Measurements from ENCODE around the gene TSPAN18. TPM values are rescaled to one million over a fixed set of nuclear protein-coding genes. Genes with fewer than 3 reads are reported as not detected.

TSPAN18 gene
- total and polyA plus RNA-seq, 2 donors, result 2.2 to 2.6 TPM

GRCh38 chr11:44872556-44872955 is 145.8 kb downstream of the TSPAN18 start:
- H3K27ac ChIP-seq (ENCODE audit: low read depth in 1 of 2, low read length in 1 of 2), result no peak overlapping the region
- H3K4me3 ChIP-seq (ENCODE audit: low read length in 2 of 2), result no peak overlapping the region
- no peaks in the 10 kb centered on the region for H3K9me3 ChIP-seq (ENCODE audit: control insufficient read depth in 2 of 2, insufficient read depth in 1 of 2, low read length in 1 of 2)
- H3K27me3 ChIP-seq (ENCODE audit: control insufficient read depth in 2 of 2, insufficient read depth in 1 of 2, low read length in 1 of 2), result peaks cover 0 to 3% of the 10 kb centered on the region in 2 donors
- DNase-seq (ENCODE audit: low read depth in 6 of 9, low spot score in 9 of 9), result no peak
- H3K36me3 ChIP-seq (ENCODE audit: control insufficient read depth in 2 of 2, insufficient read depth in 2 of 2, low read length in 1 of 2), result no peaks in the 10 kb centered on the region
- 100% methylated on average over 1 of the region's 1 CpG for WGBS
- H3K4me1 ChIP-seq (ENCODE audit: control insufficient read depth in 2 of 2, insufficient read depth in 2 of 2, low read length in 2 of 2), result no peaks in the 10 kb centered on the region

DNA sequence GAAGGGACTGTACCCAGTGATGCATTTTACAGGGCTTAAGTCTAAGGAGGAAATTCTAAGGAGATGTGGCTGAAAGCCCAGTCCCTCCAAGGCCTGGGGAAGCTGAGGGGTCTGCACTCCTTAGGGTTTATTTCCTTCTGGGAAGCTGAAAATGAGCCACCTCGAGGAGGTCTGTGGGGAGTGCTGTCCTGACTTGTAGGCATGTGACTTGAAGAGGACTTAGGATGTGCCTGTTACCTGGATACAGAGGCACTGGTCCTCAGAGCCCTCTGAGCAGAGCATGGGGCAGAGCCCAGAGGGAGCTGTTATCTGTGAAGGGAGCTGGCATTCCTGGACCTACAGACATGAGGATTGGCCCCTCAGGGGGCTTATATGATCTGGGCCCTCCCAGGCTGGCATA is 146.8 kb downstream of the TSPAN18 start:
- Histone ChIP-seq H3K27me3 (ENCODE audit: control insufficient read depth in 2 of 2, insufficient read depth in 1 of 2, low read length in 1 of 2) (peaks cover 0 to 7% of the 10 kb centered on the region in 2 donors), H3K4me1 (ENCODE audit: control insufficient read depth in 2 of 2, insufficient read depth in 2 of 2, low read length in 2 of 2) (no peaks in the 10 kb centered on the region), H3K36me3 (ENCODE audit: control insufficient read depth in 2 of 2, insufficient read depth in 2 of 2, low read length in 1 of 2) (no peaks in the 10 kb centered on the region), H3K27ac (ENCODE audit: low read depth in 1 of 2, low read length in 1 of 2) (no peak overlapping the region), H3K4me3 (ENCODE audit: low read length in 2 of 2) (no peak overlapping the region), H3K9me3 (ENCODE audit: control insufficient read depth in 2 of 2, insufficient read depth in 1 of 2, low read length in 1 of 2) (no peaks in the 10 kb centered on the region)
- WGBS, result 56% methylated on average over 1 of the region's 1 CpG
- no peak for DNase-seq (ENCODE audit: low read depth in 6 of 9, low spot score in 9 of 9)

DNA sequence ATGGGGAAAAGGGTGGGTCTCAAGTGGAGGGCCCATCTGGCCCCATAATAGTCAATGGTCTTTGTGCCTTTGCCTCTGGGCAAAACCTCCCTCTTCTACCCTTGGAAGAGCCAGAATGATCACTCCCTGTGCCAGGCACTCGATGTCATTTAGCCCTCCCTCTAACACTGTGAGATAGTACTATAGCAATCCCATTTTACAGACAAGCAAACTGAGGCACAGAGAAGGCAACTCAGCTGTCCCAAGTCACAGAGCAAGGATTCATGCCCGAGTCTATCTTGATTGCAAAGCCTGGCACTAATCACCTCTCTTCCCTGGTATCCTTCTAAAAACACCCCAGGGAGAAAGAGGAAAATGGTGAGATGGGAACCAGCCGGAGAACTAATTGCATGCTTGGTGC is 147.5 kb downstream of the TSPAN18 start:
- no peak for DNase-seq (ENCODE audit: low read depth in 6 of 9, low spot score in 9 of 9)
- WGBS, result 89% methylated on average over 3 of the region's 3 CpGs
- H3K9me3 ChIP-seq (ENCODE audit: control insufficient read depth in 2 of 2, insufficient read depth in 1 of 2, low read length in 1 of 2), result no peaks in the 10 kb centered on the region
- H3K36me3 ChIP-seq (ENCODE audit: control insufficient read depth in 2 of 2, insufficient read depth in 2 of 2, low read length in 1 of 2), result no peaks in the 10 kb centered on the region
- no peak overlapping the region for H3K4me3 ChIP-seq (ENCODE audit: low read length in 2 of 2)
- no peaks in the 10 kb centered on the region for H3K4me1 ChIP-seq (ENCODE audit: control insufficient read depth in 2 of 2, insufficient read depth in 2 of 2, low read length in 2 of 2)
- no peak overlapping the region for H3K27ac ChIP-seq (ENCODE audit: low read depth in 1 of 2, low read length in 1 of 2)
- H3K27me3 ChIP-seq (ENCODE audit: control insufficient read depth in 2 of 2, insufficient read depth in 1 of 2, low read length in 1 of 2), result peaks cover 0 to 9% of the 10 kb centered on the region in 2 donors

- peaks cover 0 to 9% of the 10 kb centered on the region in 2 donors for H3K27me3 ChIP-seq (ENCODE audit: control insufficient read depth in 2 of 2, insufficient read depth in 1 of 2, low read length in 1 of 2)
These were observed 148.3 kb downstream of the TSPAN18 start for GRCh38 chr11:44875037-44875436.

GRCh38 chr11:44876194-44876723 is 149.5 kb downstream of the TSPAN18 start:
- DNase-seq (ENCODE audit: low read depth in 6 of 9, low spot score in 9 of 9), result no peak
- H3K27me3 ChIP-seq (ENCODE audit: control insufficient read depth in 2 of 2, insufficient read depth in 1 of 2, low read length in 1 of 2), result peaks cover 0 to 9% of the 10 kb centered on the region in 2 donors
- 98% methylated on average over 5 of the region's 5 CpGs for WGBS
- no peak overlapping the region for H3K4me3 ChIP-seq (ENCODE audit: low read length in 2 of 2)
- no peaks in the 10 kb centered on the region for H3K4me1 ChIP-seq (ENCODE audit: control insufficient read depth in 2 of 2, insufficient read depth in 2 of 2, low read length in 2 of 2)
- H3K36me3 ChIP-seq (ENCODE audit: control insufficient read depth in 2 of 2, insufficient read depth in 2 of 2, low read length in 1 of 2), result no peaks in the 10 kb centered on the region
- no peak overlapping the region for H3K27ac ChIP-seq (ENCODE audit: low read depth in 1 of 2, low read length in 1 of 2)
- H3K9me3 ChIP-seq (ENCODE audit: control insufficient read depth in 2 of 2, insufficient read depth in 1 of 2, low read length in 1 of 2), result no peaks in the 10 kb centered on the region

More at GRCh38 chr11:44875037-44875436, 148.3 kb downstream of the TSPAN18 start:
- no peaks in the 10 kb centered on the region for H3K4me1 ChIP-seq (ENCODE audit: control insufficient read depth in 2 of 2, insufficient read depth in 2 of 2, low read length in 2 of 2)
- H3K36me3 ChIP-seq (ENCODE audit: control insufficient read depth in 2 of 2, insufficient read depth in 2 of 2, low read length in 1 of 2), result no peaks in the 10 kb centered on the region
- 93% methylated on average over 4 of the region's 4 CpGs for WGBS
- no peak for DNase-seq (ENCODE audit: low read depth in 6 of 9, low spot score in 9 of 9)
- no peak overlapping the region for H3K4me3 ChIP-seq (ENCODE audit: low read length in 2 of 2)
- H3K27ac ChIP-seq (ENCODE audit: low read depth in 1 of 2, low read length in 1 of 2), result no peak overlapping the region
- H3K9me3 ChIP-seq (ENCODE audit: control insufficient read depth in 2 of 2, insufficient read depth in 1 of 2, low read length in 1 of 2), result no peaks in the 10 kb centered on the region

DNA sequence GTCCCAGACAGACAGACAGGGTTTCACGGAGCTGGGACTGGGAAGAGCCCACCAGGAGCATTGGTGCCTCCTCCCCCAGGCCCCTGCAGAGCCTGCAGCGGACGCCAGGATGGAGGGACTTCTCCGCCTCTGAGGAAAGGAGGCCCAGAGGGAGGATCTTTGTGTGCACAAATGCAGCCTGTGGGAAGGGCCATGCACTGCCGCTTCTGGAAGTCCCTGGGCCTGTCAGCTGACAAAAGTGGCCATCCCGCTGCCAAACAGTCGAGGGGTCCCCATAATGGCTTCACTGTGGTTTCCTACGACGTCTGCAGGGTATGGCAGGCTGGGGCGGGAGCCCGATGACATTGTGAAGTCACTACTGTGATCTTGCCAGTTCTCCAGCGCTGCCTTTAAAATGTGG is 150.1 kb downstream of the TSPAN18 start:
- Histone ChIP-seq H3K36me3 (ENCODE audit: control insufficient read depth in 2 of 2, insufficient read depth in 2 of 2, low read length in 1 of 2) (no peaks in the 10 kb centered on the region), H3K27ac (ENCODE audit: low read depth in 1 of 2, low read length in 1 of 2) (no peak overlapping the region), H3K27me3 (ENCODE audit: control insufficient read depth in 2 of 2, insufficient read depth in 1 of 2, low read length in 1 of 2) (peaks cover 0 to 9% of the 10 kb centered on the region in 2 donors), H3K4me3 (ENCODE audit: low read length in 2 of 2) (no peak overlapping the region), H3K9me3 (ENCODE audit: control insufficient read depth in 2 of 2, insufficient read depth in 1 of 2, low read length in 1 of 2) (no peaks in the 10 kb centered on the region), H3K4me1 (ENCODE audit: control insufficient read depth in 2 of 2, insufficient read depth in 2 of 2, low read length in 2 of 2) (no peaks in the 10 kb centered on the region)
- WGBS, result 89% methylated on average over 12 of the region's 12 CpGs
- DNase-seq (ENCODE audit: low read depth in 6 of 9, low spot score in 9 of 9), result no peak

DNA sequence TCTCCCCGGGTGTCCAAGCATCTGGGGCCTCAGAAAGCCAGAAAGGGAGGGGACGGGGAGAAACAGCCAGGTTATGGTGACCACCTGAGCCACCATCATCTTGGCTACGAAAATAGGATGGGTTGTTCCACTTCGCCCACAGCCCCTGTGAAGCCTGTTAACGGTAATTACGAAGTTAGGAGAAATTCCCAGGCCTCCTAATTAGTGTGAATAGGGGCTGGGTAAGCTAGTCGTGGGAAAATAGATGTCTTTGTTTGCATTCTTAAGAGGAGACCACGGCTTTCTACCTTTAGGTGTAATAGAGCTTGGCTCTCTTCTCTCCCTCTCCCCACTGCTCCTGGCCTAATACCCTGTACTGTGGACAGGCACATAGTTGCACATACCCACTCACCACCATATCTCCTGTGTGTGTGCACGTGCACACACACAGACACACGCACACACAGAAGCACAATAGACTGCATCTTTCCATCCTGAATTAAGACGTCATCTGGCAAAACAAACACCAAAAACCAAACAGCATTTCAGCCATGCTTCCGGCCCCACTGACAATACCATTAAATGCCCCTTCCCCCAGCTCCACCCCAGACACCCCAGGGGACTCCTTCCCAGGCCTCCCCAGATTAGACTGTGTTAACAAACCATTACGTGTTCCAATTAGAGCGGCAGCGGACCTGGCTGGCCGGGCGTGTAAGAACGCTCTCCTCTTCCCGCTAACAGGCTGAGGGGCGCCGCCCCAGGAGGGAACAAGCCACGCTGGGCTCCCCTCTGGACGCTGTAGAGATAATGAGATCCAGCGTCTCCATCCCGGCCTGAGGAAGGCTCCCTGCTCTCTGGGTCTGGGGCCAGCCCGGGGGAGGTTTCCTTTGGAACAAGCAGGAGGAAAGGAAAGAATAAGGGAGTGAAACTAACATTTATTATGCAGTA is 151.1 kb downstream of the TSPAN18 start:
- H3K27ac ChIP-seq (ENCODE audit: low read depth in 1 of 2, low read length in 1 of 2), result no peak overlapping the region
- no peak overlapping the region for H3K4me3 ChIP-seq (ENCODE audit: low read length in 2 of 2)

GRCh38 chr11:44878711-44879110 is 151.9 kb downstream of the TSPAN18 start:
- Histone ChIP-seq H3K36me3 (ENCODE audit: control insufficient read depth in 2 of 2, insufficient read depth in 2 of 2, low read length in 1 of 2) (no peaks in the 10 kb centered on the region), H3K4me3 (ENCODE audit: low read length in 2 of 2) (no peak overlapping the region), H3K27me3 (ENCODE audit: control insufficient read depth in 2 of 2, insufficient read depth in 1 of 2, low read length in 1 of 2) (peaks cover 0 to 7% of the 10 kb centered on the region in 2 donors), H3K9me3 (ENCODE audit: control insufficient read depth in 2 of 2, insufficient read depth in 1 of 2, low read length in 1 of 2) (no peaks in the 10 kb centered on the region), H3K27ac (ENCODE audit: low read depth in 1 of 2, low read length in 1 of 2) (no peak overlapping the region), H3K4me1 (ENCODE audit: control insufficient read depth in 2 of 2, insufficient read depth in 2 of 2, low read length in 2 of 2) (no peaks in the 10 kb centered on the region)
- no peak for DNase-seq (ENCODE audit: low read depth in 6 of 9, low spot score in 9 of 9)
- WGBS, result 86% methylated on average over 6 of the region's 6 CpGs

More for the DNA sequence above, 151.1 kb downstream of the TSPAN18 start:
- no peak for DNase-seq (ENCODE audit: low read depth in 6 of 9, low spot score in 9 of 9)
- 92% methylated on average over 26 of the region's 26 CpGs for WGBS
- Histone ChIP-seq H3K4me1 (ENCODE audit: control insufficient read depth in 2 of 2, insufficient read depth in 2 of 2, low read length in 2 of 2) (no peaks in the 10 kb centered on the region), H3K36me3 (ENCODE audit: control insufficient read depth in 2 of 2, insufficient read depth in 2 of 2, low read length in 1 of 2) (no peaks in the 10 kb centered on the region), H3K27me3 (ENCODE audit: control insufficient read depth in 2 of 2, insufficient read depth in 1 of 2, low read length in 1 of 2) (peaks cover 0 to 9% of the 10 kb centered on the region in 2 donors), H3K9me3 (ENCODE audit: control insufficient read depth in 2 of 2, insufficient read depth in 1 of 2, low read length in 1 of 2) (no peaks in the 10 kb centered on the region)

- Histone ChIP-seq H3K4me3 (ENCODE audit: low read length in 2 of 2) (no peak overlapping the region), H3K4me1 (ENCODE audit: control insufficient read depth in 2 of 2, insufficient read depth in 2 of 2, low read length in 2 of 2) (no peaks in the 10 kb centered on the region), H3K27ac (ENCODE audit: low read depth in 1 of 2, low read length in 1 of 2) (no peak overlapping the region), H3K9me3 (ENCODE audit: control insufficient read depth in 2 of 2, insufficient read depth in 1 of 2, low read length in 1 of 2) (no peaks in the 10 kb centered on the region), H3K27me3 (ENCODE audit: control insufficient read depth in 2 of 2, insufficient read depth in 1 of 2, low read length in 1 of 2) (peaks cover 0 to 7% of the 10 kb centered on the region in 2 donors), H3K36me3 (ENCODE audit: control insufficient read depth in 2 of 2, insufficient read depth in 2 of 2, low read length in 1 of 2) (no peaks in the 10 kb centered on the region)
- DNase-seq (ENCODE audit: low read depth in 6 of 9, low spot score in 9 of 9), result no peak
- 95% methylated on average over 7 of the region's 7 CpGs for WGBS
These were observed 152.7 kb downstream of the TSPAN18 start for GRCh38 chr11:44879432-44879831.

Data from thymus (tissue), 11 donors.